ENCODE results near the gene SMYD3. TPM values are rescaled to one million over a fixed set of nuclear protein-coding genes. Genes with fewer than 3 reads are reported as not detected.

Gene SMYD3
- total and polyA plus RNA-seq, 9 of the 15 experiments (the other 6 are each of a cell fraction or from before 2014, with no cell fraction given) = 128 to 440 (median 197) TPM

GRCh38 chr1:246195296-246195695 is 311.8 kb downstream of the SMYD3 start:
- TF ChIP-seq HMGN3 (IDR thresholded peaks at IDR 0.05; ENCODE audit: borderline replicate concordance, extremely low read depth, insufficient read length, low read depth, low read length) (no peak), ZBTB11 (CRISPR knock-in tag; IDR thresholded peaks at IDR 0.05) (no peak), DIDO1 (tag; IDR thresholded peaks at IDR 0.05; ENCODE audit: low read depth) (no peak), ZNF766 (CRISPR knock-in tag; conservative IDR thresholded peaks at IDR 0.05) (no peak), MAZ (CRISPR knock-in tag; conservative IDR thresholded peaks at IDR 0.05 in 1 of 2, IDR thresholded peaks at IDR 0.05 in 1 of 2) (no peak), GABPA (tag; conservative IDR thresholded peaks at IDR 0.05; ENCODE audit: low read depth) (no peak), PKNOX1 (IDR thresholded peaks at IDR 0.05) (peak; percentile 59), MEIS2 (IDR thresholded peaks at IDR 0.05; ENCODE audit: partially characterized antibody) (peak; percentile 65), E2F5 (CRISPR knock-in tag; IDR thresholded peaks at IDR 0.05) (no peak), MCM7 (IDR thresholded peaks at IDR 0.05) (no peak)
- Histone ChIP-seq H3K36me3 (ENCODE audit: control insufficient read depth, insufficient read depth, low read length) (no peaks in the 10 kb centered on the region), H4K20me1 (replicated peaks; ENCODE audit: control insufficient read depth, insufficient read depth, low read length) (no peaks in the 10 kb centered on the region), H3K4me3 (no peak overlapping the region), H3K9me3 (replicated peaks; ENCODE audit: control insufficient read depth, insufficient read depth, low read depth, low read length) (no peaks in the 10 kb centered on the region), H3K79me2 (ENCODE audit: control insufficient read depth, insufficient read depth, low read length) (peaks cover 13% of the 10 kb centered on the region; the same call in 1 of the 3 replicates), H2AFZ (ENCODE audit: low read depth, low read length) (no peak overlapping the region), H3K27me3 (ENCODE audit: control insufficient read depth in 2 of 2, insufficient read depth in 2 of 2, low read length in 2 of 2) (no peaks in the 10 kb centered on the region), H3K4me2 (ENCODE audit: insufficient read depth, low read length) (no peak overlapping the region), H3K4me1 (replicated peaks in 1 of 2; ENCODE audit: control insufficient read depth in 2 of 2, insufficient read depth in 2 of 2, low read length in 2 of 2) (peaks cover 3 to 5% of the 10 kb centered on the region in 2 experiments; a peak in 2 of 5 replicates), H3K27ac (ENCODE audit: extremely low read depth, low read depth, low read length) (no peak overlapping the region), H3K9me1 (ENCODE audit: control insufficient read depth, insufficient read depth, low read length) (no peaks in the 10 kb centered on the region), H3K9ac (ENCODE audit: insufficient read depth in 1 of 2, low read depth in 2 of 2, low read length in 2 of 2) (no peak overlapping the region)
- ChIA-PET CTCF (ENCODE audit: low intra/inter-chr PET ratio) (no interaction called here), POLR2A (no interaction called here)
- in situ Hi-C loops (cut with MboI) (no loop called here), intact Hi-C loops (cut with micrococcal nuclease) (no loop called here)
- ATAC-seq (no peak), FAIRE-seq (no peak), DNase-seq (ENCODE audit: extremely low read depth in 1 of 4, low spot score in 3 of 4) (no peak)
- 92% methylated on average over 7 of the region's 7 CpGs for WGBS (ENCODE audit: insufficient coverage, low coverage, missing lambda C conversion rate)
- no TSS peak for BruUV-seq (replicated peaks)

Measured in K562 (cell line).